Activated T-cell treated with anti-CD3 and anti-CD28 coated beads, Interleukin-2, amount 50 U/mL, for 48 hours (primary cell): ENCODE results near the gene RBM15B.
"Not testable (repeated sequence)": the region's sequence is repeated elsewhere in the genome, so short reads cannot be mapped to it uniquely, and the experiment has no call there.

Experiments used
- DNase-seq, 2 experiments: peaks; one replicate each; pipeline ENCODE4 v3.0.0-alpha.2; 2020

The RBM15B gene

DNA sequence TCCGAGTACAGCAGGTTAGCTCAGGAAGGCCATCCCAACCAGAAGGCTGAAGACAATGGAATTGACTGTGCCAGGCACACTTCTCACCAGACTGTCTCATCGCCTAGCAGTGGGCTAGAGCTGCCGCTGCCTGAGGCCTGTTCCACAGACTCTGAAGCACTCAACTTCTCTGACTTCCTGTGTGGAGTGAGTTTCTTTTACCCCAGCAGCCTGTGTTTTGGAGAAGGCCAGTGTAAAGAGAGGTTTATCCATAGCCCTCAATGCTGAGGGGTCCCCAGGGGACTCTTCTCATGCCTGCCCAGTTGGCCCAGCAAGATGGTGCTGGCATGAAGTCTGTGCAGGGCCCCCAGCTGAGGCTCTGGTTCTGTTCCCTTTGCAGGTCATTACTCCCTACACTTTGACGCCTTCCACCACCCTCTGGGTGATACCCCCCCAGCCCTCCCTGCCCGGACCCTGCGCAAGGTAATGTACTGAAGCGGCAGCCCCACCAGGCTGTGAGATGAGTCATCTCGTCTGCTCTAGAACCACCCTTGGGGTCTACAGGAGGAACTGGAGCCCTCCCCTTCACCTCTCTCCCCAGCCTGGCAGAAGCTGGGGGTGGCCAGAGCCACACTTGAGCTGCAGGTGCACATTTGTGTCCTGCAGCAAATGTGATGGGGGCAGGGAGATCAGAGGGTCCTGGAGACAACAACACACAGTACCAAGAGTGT, 11.2 kb upstream of the RBM15B start:
- peak in 1 of 2 experiments; percentile 12 for DNase-seq

GRCh38 chr3:51380601-51381332, 10.3 kb upstream of the RBM15B start:
- DNase-seq, result peak in 1 of 2 experiments; percentile 13

DNA sequence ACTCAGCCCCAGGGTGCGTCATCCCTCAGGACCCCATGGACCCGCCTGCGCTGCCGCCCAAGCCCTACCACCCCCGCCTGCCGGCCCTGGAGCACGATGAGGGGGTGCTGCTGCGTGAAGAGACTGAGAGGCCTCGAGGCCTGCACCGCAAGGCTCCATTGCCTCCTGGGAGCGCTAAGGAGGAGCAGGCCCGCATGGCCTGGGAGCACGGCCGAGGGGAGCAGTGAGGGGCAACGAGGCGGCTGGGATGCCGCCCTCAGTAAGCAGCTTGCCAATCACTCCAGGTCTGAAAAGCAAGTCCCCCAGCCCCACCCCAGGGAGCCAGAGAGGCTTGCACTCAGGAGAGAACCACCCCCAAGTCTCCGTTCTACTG, 9.8 kb upstream of the RBM15B start:
- no peak for DNase-seq

DNA sequence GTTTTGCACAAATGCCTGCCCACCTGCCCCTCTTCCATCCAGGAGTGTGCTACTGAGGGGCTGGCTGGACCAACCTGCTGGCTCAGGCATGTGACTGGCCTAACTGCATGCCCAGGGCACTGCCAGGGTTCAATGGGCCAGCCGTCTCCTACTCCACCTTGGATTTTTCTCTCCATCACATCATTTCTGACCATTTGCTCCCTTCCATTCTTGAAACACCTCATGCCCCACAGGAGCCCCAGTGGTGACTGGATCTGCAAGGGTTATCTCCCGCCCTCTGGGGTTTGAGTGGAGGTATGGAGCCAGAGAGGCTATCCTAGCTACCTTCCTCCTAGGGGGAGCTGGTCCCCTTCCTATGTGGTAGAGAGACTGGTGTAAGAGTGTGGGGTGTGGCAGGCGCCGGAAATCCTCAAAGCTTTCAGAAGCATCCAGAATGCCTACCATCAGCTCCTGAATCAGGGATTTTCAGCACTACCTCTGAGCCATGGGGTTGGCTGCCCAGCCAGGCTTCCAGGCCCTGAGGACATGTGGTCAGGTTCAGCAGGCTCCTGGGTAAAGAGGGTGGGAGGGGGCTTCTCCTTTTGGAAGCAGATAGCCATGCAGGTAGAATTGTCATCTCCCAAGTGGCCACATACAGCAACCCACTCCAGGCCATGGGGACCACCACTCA, 8.9 kb upstream of the RBM15B start:
- peak in 1 of 2 experiments; percentile 13 for DNase-seq

DNA sequence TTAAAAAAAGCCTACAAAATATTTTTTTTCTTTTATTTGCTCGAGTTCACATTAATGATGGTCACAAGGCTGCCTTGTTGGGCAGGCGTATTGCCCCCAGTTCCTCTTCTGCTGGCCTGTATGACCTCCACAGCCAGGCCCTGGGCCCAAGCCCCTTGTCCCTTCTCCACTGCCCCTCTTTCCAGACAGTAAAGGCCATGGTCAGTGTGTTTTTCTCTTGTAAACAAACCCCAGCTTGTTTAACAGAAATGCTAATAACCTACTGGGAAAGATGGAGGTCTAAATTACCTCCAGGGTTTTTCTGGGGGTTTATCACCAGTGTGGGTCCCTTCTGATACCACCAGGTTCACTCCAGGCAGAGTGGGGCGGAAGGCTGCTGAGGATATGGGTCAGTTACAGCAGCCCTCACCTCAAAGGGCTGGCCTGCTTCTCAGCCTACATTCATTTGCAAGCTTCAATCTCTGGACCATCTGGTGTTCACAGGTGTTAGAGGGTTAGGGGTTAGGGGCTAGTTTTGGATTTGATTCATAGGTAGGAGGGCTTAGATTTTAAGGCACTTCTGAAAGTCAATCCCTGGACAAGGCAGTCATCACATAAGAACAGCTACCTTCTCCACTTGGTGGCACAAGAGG, 8.0 kb upstream of the RBM15B start:
- peak in 1 of 2 experiments; percentile 7 for DNase-seq

DNA sequence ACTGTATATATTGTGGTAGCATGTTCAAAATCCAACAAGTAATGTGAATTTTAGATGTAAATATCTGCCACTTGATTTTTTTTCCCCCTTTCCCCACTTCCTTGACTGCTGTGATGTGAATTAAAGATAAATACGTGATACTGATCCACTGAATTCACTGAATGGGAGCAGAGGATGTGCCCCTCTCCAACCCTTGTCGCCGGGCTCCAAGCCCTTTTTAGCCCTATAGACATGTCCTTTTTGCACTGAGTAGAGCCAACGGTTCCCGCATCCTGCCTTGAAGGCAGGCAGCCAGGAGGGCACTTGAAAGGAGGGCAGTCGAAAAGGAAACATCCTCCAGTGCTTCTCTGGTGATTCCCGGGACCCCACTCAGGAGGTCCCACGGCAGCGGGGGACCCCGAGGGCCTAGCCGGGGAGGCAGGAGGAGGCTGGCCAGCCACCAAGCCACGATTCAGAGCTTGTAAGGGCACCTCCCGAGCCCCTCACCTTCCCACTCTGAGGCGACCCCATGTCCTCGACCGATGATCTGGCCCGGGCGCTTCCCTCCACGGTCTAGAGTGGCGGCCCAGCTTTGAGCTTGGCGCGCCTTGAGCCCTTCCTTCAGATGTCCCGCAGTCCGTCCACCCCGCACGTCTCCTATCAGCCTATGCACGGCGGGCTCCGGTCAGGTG, 6.9 kb upstream of the RBM15B start:
- no peak for DNase-seq

- DNase-seq, result peak; percentile 95 to 97
Measured at GRCh38 chr3:51384726-51385473, 6.2 kb upstream of the RBM15B start, which contains the start of gene MANF. Gene MANF (plus strand): TSS chr3:51385291. CDS start chr3:51385343, 52 bp downstream.

DNA sequence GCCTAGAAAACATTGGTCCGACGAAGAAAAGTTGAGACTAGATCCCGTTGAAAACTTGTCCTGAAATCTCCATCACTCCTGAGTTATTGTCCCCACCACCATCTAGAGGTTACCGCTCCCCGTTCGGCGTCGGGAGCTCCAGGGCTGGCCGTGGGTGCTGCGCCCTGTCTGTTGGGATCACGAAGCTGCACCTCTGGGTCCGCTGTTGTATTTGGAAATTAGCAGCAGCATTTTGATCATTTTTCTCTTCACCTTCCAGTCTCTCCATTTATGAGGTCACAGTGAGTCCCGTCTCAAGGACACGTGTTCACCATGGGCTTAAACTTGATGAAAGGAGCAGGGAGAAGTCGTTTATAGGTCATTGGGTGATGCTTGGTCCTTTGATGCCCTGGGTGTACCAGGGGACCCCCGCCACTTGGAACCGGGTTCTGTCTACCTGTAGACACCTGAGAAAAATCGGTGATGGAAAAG, 5.4 kb upstream of the RBM15B start:
- peak in 1 of 2 experiments; percentile 29 for DNase-seq

DNA sequence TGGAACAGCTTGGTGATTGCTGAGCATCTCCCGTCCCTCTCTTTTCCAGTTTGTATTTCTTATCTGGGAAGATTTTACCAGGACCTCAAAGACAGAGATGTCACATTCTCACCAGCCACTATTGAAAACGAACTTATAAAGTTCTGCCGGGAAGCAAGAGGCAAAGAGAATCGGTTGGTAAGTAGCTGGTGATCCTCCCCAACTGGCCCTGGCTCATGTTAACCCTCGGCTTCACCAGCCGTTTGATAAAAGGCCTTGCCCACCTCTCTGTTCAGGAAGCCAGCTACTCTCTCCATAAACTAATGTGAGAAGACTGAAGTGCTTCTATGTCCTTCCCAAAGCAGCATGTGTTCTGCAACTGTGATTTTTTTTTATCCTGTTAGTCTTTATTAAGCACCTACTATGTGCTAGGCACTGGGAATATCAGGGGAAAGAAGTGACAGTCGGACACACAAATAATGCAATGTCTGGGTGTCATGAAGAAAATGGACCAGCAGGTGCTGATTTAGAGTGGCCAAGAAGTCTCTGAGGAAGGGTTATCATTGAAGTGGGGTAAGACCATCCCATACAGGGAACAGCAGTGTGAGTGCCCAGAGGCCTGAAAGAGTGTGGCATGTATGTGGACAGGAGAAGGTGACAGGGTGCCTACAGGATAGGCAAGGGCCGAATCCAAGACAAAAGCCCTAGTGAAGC, 4.8 kb upstream of the RBM15B start:
- DNase-seq, result no peak

- no peak for DNase-seq
Measured at GRCh38 chr3:51386852-51387229, 4.2 kb upstream of the RBM15B start.

DNA sequence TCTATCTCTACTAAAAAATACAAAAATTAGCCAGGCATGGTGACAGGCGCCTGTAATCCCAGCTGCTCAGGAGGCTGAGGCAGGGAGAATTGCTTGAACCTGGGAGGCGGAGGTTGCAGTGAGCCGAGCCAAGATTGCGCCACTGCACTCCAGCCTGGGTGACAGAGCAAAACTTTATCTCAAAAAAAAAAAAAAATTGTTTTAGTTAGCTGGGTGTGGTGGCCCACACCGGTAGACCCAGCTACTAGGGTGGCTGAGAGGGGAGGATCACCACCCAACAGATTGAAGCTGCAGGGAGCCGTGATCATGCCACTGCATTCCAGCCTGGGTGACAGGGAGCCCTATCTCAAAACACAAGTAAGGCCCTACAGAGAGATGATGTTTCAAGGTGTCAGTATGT, 3.8 kb upstream of the RBM15B start:
- not testable (repeated sequence) for DNase-seq

DNA sequence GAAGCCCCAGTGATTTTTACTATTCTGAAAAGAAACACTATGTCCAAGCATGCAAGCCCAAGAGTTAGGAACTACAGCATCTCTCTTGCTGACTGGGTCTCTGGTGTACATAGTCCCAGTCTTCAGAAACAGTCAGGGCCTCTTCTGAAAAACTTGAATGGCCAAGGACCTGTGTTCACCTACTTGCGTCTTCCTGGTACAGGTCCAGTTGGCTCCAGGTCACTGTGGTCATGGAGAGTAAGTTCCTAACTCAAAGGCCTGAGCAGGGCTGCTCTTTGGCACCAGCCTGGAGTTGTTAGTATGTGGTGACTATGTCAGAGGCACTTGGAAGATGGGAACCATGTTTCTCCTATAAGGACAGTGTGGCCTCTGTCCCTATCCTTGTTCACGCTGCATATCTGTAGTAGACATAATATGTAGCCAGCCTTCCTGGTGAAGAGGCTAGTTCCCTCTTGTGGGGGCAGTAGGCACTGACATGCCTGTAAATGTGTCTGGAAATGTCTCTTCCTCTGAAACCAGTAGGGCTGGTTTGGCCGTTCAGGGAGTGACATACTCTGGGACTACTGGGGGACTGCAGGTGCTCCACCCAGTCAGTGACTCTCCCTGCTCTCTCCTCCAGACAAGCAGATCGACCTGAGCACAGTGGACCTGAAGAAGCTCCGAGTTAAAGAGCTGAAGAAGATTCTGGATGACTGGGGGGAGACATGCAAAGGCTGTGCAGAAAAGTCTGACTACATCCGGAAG, 2.6 kb upstream of the RBM15B start:
- no peak for DNase-seq

GRCh38 chr3:51389423-51390183, 1.5 kb upstream of the RBM15B start:
- peak; percentile 66 to 70 for DNase-seq

GRCh38 chr3:51390246-51391074, 625 bp upstream of the RBM15B start:
- no peak for DNase-seq

DNA sequence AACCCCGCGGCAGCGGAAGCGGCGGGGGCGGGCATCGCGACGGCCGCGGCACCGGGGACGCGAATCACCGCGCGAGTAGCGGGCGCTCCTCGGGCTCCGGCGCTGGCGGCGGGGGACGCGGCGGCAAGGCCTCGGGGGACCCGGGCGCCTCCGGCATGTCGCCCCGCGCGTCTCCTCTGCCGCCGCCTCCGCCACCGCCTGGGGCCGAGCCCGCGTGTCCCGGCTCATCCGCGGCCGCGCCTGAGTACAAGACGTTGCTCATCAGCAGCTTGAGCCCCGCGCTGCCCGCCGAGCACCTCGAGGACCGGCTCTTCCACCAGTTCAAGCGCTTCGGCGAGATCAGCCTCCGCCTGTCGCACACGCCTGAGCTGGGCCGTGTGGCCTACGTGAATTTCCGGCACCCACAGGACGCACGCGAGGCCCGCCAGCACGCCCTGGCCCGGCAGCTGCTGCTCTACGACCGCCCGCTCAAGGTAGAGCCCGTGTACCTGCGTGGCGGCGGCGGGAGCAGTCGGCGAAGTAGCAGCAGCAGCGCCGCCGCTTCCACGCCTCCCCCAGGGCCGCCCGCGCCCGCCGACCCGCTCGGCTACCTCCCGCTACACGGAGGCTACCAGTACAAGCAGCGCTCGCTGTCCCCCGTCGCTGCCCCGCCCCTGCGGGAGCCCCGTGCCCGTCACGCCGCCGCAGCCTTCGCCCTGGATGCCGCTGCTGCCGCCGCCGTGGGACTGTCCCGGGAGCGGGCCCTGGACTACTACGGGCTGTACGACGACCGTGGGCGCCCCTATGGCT, 675 bp downstream of the RBM15B start:
- DNase-seq, result peak; percentile 52 to 65

- DNase-seq, result no peak
Measured at GRCh38 chr3:51392355-51393133, 1.5 kb downstream of the RBM15B start.

DNA sequence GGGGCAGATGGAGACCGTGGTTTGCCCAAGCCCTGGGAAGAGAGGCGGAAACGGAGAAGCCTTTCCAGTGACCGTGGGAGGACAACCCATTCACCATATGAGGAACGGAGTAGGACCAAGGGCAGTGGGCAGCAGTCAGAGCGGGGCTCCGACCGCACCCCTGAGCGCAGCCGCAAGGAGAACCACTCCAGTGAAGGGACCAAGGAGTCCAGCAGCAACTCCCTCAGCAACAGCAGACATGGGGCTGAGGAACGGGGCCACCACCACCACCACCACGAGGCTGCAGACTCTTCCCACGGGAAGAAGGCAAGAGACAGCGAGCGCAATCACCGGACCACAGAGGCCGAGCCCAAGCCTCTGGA, 2.0 kb downstream of the RBM15B start:
- no peak for DNase-seq
